Measurements from ENCODE around the gene TFF1.

Gene TFF1

DNA sequence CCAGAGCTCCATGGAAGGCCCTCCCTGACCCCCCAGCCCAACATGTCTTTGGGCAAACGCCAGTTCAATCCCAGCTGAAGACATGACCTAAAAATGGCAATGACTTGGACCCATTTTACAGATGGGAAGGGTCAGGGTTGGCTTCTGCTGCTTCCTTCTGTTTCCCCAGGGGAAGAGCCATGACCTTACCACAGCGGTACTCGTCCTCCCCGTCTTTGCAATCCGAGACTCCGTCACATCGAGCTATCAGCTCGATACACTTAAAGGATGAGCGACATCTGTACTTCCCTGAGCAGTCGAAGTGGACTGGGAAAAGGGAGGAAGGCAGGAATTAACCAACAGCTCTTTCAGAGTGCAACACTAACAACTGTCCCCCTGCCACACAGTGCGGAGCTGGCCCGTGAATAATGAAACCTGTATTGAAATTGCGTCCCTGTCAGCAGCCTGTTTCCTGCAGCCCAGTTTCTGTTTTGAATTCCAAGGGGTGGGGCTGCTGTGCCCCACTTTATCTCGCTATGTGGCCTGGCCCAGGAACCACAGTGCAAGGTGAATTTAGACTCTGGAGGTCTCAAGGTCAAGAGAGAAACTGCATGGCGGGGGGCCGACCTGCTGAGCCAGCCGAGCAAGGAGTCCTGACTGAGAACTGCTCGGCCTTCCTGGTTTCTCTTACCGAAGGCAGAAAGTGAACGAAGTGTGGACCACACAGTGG, 22.6 kb upstream of the TFF1 start:
- TF ChIP-seq, protein P1, sequence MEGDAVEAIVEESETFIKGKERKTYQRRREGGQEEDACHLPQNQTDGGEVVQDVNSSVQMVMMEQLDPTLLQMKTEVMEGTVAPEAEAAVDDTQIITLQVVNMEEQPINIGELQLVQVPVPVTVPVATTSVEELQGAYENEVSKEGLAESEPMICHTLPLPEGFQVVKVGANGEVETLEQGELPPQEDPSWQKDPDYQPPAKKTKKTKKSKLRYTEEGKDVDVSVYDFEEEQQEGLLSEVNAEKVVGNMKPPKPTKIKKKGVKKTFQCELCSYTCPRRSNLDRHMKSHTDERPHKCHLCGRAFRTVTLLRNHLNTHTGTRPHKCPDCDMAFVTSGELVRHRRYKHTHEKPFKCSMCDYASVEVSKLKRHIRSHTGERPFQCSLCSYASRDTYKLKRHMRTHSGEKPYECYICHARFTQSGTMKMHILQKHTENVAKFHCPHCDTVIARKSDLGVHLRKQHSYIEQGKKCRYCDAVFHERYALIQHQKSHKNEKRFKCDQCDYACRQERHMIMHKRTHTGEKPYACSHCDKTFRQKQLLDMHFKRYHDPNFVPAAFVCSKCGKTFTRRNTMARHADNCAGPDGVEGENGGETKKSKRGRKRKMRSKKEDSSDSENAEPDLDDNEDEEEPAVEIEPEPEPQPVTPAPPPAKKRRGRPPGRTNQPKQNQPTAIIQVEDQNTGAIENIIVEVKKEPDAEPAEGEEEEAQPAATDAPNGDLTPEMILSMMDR (IDR thresholded peaks at IDR 0.05; ENCODE audit: borderline replicate concordance, control extremely low read depth, extremely low read depth, insufficient read depth, missing control alignments), result no peak
- no peak for DNase-seq (ENCODE audit: low spot score)
- in situ Hi-C loops (cut with MboI; ENCODE audit: low sequenced_read_pairs, unreplicated experiment), result no loop called here

DNA sequence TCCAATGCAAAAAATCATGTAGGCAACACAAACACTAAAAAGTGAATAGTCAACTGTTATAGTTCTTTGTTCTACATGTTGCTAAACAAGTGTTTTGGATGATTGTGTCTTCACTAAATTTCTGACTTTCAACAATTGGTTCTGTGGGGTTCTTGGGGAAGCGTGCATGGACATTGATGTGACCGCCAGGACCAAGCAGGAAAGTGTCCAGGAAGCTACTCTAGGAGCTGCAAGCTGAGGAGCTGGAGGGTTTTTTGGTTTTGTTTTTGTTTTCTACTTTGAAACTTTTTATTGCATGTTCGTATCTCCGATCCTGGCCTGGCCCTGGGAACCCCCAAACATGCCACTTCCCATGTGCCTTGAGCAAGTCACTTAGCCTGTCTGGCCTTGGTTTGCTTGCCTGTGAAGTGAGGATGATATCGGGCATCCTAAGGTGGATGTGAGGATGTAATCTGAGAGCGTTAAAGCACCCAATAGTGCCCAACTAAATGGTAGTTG, 21.6 kb upstream of the TFF1 start:
- TF ChIP-seq, protein P1 (IDR thresholded peaks at IDR 0.05; ENCODE audit: borderline replicate concordance, control extremely low read depth, extremely low read depth, insufficient read depth, missing control alignments), result no peak
- no peak for DNase-seq (ENCODE audit: low spot score)
- in situ Hi-C loops (cut with MboI; ENCODE audit: low sequenced_read_pairs, unreplicated experiment), result no loop called here

DNA sequence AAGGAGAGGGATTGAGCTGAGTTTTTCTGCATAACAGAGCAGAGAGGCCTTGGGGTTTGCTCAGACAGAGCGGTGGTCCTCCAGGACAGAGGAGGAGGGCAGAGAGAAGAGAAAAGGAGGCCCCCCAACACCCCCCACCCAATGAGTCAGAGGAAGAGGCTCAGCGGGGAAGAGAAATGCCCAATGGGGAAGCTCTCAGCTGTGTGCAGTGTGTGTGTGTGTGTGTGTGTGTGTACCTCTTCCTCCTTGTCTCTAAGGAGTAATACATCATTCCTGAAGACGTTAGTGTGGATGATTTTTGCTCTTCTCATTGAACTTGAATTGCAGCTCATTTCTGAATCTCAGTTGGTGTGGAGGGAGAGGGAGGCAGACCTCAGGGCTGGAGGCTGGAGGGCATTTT, 20.8 kb upstream of the TFF1 start:
- TF ChIP-seq, protein P1 (IDR thresholded peaks at IDR 0.05; ENCODE audit: borderline replicate concordance, control extremely low read depth, extremely low read depth, insufficient read depth, missing control alignments), result no peak
- in situ Hi-C loops (cut with MboI; ENCODE audit: low sequenced_read_pairs, unreplicated experiment), result no loop called here
- no peak for DNase-seq (ENCODE audit: low spot score)

DNA sequence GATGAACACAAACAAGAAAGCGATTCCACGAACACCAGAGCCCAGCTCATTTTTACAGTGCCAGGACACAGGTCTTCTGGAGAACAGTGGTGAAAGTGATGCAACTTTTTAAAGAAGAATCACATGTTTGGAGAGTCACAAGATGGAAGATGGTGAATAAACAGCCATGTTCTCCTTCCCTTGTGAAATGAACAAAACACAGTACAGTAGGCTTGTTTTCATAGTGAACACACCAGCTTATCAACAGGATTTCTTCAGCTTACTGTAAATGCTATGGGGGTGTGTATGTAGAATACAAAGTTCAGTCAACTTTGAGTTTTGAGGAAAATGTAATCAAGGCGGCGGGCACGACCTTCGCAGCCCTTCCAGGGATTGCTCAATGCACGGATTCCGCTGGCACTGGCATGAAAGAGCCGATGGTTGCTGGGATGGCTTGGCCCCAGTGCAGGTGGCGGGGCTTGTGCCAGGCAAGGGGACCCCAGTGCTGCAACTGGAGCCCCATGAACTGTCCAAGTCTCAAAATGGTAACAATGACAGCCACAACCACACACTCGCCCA, 19.8 kb upstream of the TFF1 start:
- in situ Hi-C loops (cut with MboI; ENCODE audit: low sequenced_read_pairs, unreplicated experiment), result no loop called here
- DNase-seq (ENCODE audit: low spot score), result no peak
- TF ChIP-seq, protein P1 (IDR thresholded peaks at IDR 0.05; ENCODE audit: borderline replicate concordance, control extremely low read depth, extremely low read depth, insufficient read depth, missing control alignments), result no peak

DNA sequence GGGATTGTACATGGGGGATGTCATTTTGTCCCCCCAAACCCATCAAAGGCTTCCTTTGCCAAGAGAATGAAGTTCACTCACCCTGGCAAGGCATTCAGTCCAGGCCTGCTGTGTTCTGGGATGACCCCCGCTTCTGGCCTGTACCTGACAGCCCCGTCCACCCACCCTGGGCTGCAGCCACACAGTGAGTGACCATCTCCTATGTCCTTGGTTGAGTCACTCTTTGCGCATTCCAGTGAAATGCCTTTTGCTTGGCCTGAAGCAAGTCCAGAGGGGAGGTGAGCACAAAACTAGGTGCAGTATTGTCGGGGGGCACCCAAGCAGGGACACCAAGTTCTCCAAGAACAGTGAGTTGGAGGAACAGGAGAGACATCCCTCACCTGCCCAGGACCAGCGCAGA, 19.3 kb upstream of the TFF1 start:
- no peak for DNase-seq (ENCODE audit: low spot score)
- in situ Hi-C loops (cut with MboI; ENCODE audit: low sequenced_read_pairs, unreplicated experiment), result no loop called here
- TF ChIP-seq, protein P1 (IDR thresholded peaks at IDR 0.05; ENCODE audit: borderline replicate concordance, control extremely low read depth, extremely low read depth, insufficient read depth, missing control alignments), result no peak

DNA sequence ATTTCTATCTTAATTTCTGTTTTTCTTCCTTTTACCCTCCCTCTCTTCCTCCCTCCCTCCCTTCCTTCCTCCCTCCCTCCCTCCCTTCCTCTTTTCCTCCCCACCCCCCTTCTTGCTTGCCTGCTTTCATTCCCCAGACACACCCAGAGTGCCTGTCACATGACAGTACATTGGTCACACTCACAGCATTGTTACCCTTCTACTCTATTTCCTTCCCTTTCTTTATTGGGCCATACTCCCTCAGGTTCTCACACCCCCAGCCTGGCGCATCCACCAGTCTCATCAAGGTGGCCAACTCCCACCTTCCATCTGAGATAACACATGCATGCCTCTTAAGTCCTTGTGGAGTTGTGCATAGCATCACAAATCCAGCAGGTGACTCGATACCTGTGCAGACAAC, 18.7 kb upstream of the TFF1 start:
- TF ChIP-seq, protein P1 (IDR thresholded peaks at IDR 0.05; ENCODE audit: borderline replicate concordance, control extremely low read depth, extremely low read depth, insufficient read depth, missing control alignments), result no peak
- no peak for DNase-seq (ENCODE audit: low spot score)
- in situ Hi-C loops (cut with MboI; ENCODE audit: low sequenced_read_pairs, unreplicated experiment), result no loop called here
